Breast epithelium (tissue), 4 donors: ENCODE data around the gene ARTN. TPM values are rescaled to one million over a fixed set of nuclear protein-coding genes. Genes with fewer than 3 reads are reported as not detected.
A peak's percentile ranks its signal among the peaks of the same experiment; 100 is the strongest.

Experiments used
- DNase-seq, 2 donors: peaks; one replicate each; pipeline ENCODE4 v3.0.0-alpha.2; 2019; ENCODE audit warnings: low spot score in 2 of 2
- H3K27ac ChIP-seq, 2 donors: fragments of 200-600 bp; sonication (generic) in 1 of 2; one replicate each; pipeline ENCODE4 v1.5.1; 2016 to 2019; ENCODE audit warnings: mild to moderate bottlenecking in 1 of 2
- H3K27me3 ChIP-seq, 2 donors: fragments of 200-600 bp; sonication (generic) in 1 of 2; one replicate each; pipeline versions ENCODE4 v1.5.1 to v1.6.0; 2017 to 2019; ENCODE audit warnings: control low read depth in 1 of 2, mild to moderate bottlenecking in 1 of 2
- H3K36me3 ChIP-seq: fragments of 200-600 bp; one replicate; pipeline ENCODE4 v1.5.1; 2019
- H3K4me1 ChIP-seq, 2 donors: fragments of 200-600 bp; sonication (generic); one replicate each; pipeline ENCODE4 v1.5.1; 2016 to 2019; ENCODE audit warnings: control low read depth in 1 of 2
- H3K4me3 ChIP-seq, 3 donors: fragments of 200-600 bp; sonication (generic); 1 replicate in 2 of 3; 2 replicates in 1 of 3; pipeline ENCODE4 v1.5.1; 2016 to 2019; ENCODE audit warnings: mild to moderate bottlenecking in 3 of 3, moderate library complexity in 2 of 3
- H3K9me3 ChIP-seq, 2 donors: fragments of 200-600 bp; sonication (generic) in 1 of 2; one replicate each; pipeline ENCODE4 v1.5.1; 2016 to 2019; ENCODE audit warnings: control low read depth in 1 of 2
- CTCF ChIP-seq, 3 donors: fragments of 450-650 bp; IDR thresholded peaks; one replicate each; pipeline ENCODE4 v1.5.1; 2016 to 2017; ENCODE audit warnings: antibody characterized with exemption in 3 of 3, mild to moderate bottlenecking in 3 of 3, moderate library complexity in 3 of 3
- POLR2A ChIP-seq: fragments of 450-650 bp; IDR thresholded peaks from one replicate; pipeline ENCODE4 v1.6.1; 2016; ENCODE audit warnings: antibody characterized with exemption, mild to moderate bottlenecking, moderate library complexity
- POLR2AphosphoS5 ChIP-seq, 3 donors: sonication (generic); formaldehyde crosslinking; IDR thresholded peaks; one replicate each; pipeline ENCODE4 v1.6.1; 2017; ENCODE audit warnings: antibody characterized with exemption in 3 of 3
- intact Hi-C: fragments of 100-400 bp; cut with DNase I; formaldehyde crosslinking; loops from one replicate; pipeline ENCODE4 v1.15.1; 2023; ENCODE audit warnings: low total_unique reads
- total RNA-seq, 3 donors: library from RNA; depleted of rRNA; stranded (reverse); fragments of >200 nt; gene quantifications; one replicate each; pipeline ENCODE4 v1.1.0, GENCODE V29; 2016

The ARTN gene
- total RNA-seq, 3 donors from 2014 or later, result 1.8 to 2.3 TPM; not detected in 1

GRCh38 chr1:43931711-43932660, 1.6 kb upstream of the ARTN start:
- H3K27me3 ChIP-seq, result no peaks in the 10 kb centered on the region
- no peaks in the 10 kb centered on the region for H3K9me3 ChIP-seq
- intact Hi-C loops, result loop anchor here (10.0 kb wide), 1 partner anchor 167 kb away; no protein-coding TSS in a partner anchor
- H3K4me3 ChIP-seq, result no peak overlapping the region
- no peaks in the 10 kb centered on the region for H3K4me1 ChIP-seq
- no peak overlapping the region for H3K27ac ChIP-seq
- no peak for TF ChIP-seq POLR2A
- TF ChIP-seq POLR2AphosphoS5 (IDR thresholded peaks at IDR 0.05), result no peak
- no peak for TF ChIP-seq CTCF (IDR thresholded peaks at IDR 0.05)
- DNase-seq, result no peak
- H3K36me3 ChIP-seq, result no peaks in the 10 kb centered on the region

GRCh38 chr1:43932786-43933385, 715 bp upstream of the ARTN start:
- no peaks in the 10 kb centered on the region for H3K4me1 ChIP-seq
- no peaks in the 10 kb centered on the region for H3K27me3 ChIP-seq
- H3K27ac ChIP-seq, result peak overlapping the region; percentile 3 to 42
- H3K4me3 ChIP-seq, result peak overlapping the region; percentile 23 to 67 (median 55)
- intact Hi-C loops, result loop anchor here (10.0 kb wide), 1 partner anchor 168 kb away; no protein-coding TSS in a partner anchor
- no peak for DNase-seq
- TF ChIP-seq POLR2AphosphoS5 (IDR thresholded peaks at IDR 0.05), result no peak
- no peak for TF ChIP-seq CTCF (IDR thresholded peaks at IDR 0.05)
- TF ChIP-seq POLR2A, result no peak
- no peaks in the 10 kb centered on the region for H3K9me3 ChIP-seq
- no peaks in the 10 kb centered on the region for H3K36me3 ChIP-seq

- Histone ChIP-seq H3K4me1 (no peaks in the 10 kb centered on the region), H3K27me3 (no peaks in the 10 kb centered on the region), H3K4me3 (peak overlapping the region; percentile 23 to 67 (median 55)), H3K9me3 (no peaks in the 10 kb centered on the region), H3K27ac (peak overlapping the region; percentile 17 to 42), H3K36me3 (no peaks in the 10 kb centered on the region)
- intact Hi-C loops, result loop anchor here (10.0 kb wide), 1 partner anchor 170 kb away; no protein-coding TSS in a partner anchor
- TF ChIP-seq CTCF (IDR thresholded peaks at IDR 0.05), result peak; percentile 83 to 89 (median 87)
- no peak for TF ChIP-seq POLR2AphosphoS5 (IDR thresholded peaks at IDR 0.05)
- DNase-seq, result no peak
These were observed 742 bp downstream of the ARTN start for GRCh38 chr1:43934101-43934985.

- DNase-seq, result no peak
- Histone ChIP-seq H3K9me3 (no peaks in the 10 kb centered on the region), H3K36me3 (no peaks in the 10 kb centered on the region), H3K27me3 (no peaks in the 10 kb centered on the region), H3K4me3 (no peak overlapping the region), H3K4me1 (no peaks in the 10 kb centered on the region), H3K27ac (peak overlapping the region in 1 of 2 donors; percentile 4)
- TF ChIP-seq POLR2AphosphoS5 (IDR thresholded peaks at IDR 0.05) (no peak), CTCF (IDR thresholded peaks at IDR 0.05) (peak in 1 of 3 donors; percentile 1)
- intact Hi-C loops, result loop anchor here (10.0 kb wide), 1 partner anchor 170 kb away; no protein-coding TSS in a partner anchor
These were observed 1.4 kb downstream of the ARTN start for GRCh38 chr1:43934986-43935324.
